ENCODE data around the gene MAPRE3. TPM values are rescaled to one million over a fixed set of nuclear protein-coding genes. Genes with fewer than 3 reads are reported as not detected.

The MAPRE3 gene
- total RNA-seq, 4 donors from 2014 or later = 9.3 to 23.0 (median 13.4) TPM

GRCh38 chr2:27025861-27026851 lies 55.7 kb downstream of the MAPRE3 start:
- Histone ChIP-seq H3K27me3 (no peaks in the 10 kb centered on the region), H3K4me3 (no peak overlapping the region), H3K27ac (replicated peaks in 1 of 4) (no peak overlapping the region), H3K36me3 (peaks cover 8 to 73% (median 65%) of the 10 kb centered on the region in 4 donors), H3K4me1 (peaks cover 0 to 8% (median under 1%) of the 10 kb centered on the region in 4 donors), H3K9me3 (no peaks in the 10 kb centered on the region)
- intact Hi-C loops (cut with DNase I) = no loop called here
- TF ChIP-seq, protein P1, sequence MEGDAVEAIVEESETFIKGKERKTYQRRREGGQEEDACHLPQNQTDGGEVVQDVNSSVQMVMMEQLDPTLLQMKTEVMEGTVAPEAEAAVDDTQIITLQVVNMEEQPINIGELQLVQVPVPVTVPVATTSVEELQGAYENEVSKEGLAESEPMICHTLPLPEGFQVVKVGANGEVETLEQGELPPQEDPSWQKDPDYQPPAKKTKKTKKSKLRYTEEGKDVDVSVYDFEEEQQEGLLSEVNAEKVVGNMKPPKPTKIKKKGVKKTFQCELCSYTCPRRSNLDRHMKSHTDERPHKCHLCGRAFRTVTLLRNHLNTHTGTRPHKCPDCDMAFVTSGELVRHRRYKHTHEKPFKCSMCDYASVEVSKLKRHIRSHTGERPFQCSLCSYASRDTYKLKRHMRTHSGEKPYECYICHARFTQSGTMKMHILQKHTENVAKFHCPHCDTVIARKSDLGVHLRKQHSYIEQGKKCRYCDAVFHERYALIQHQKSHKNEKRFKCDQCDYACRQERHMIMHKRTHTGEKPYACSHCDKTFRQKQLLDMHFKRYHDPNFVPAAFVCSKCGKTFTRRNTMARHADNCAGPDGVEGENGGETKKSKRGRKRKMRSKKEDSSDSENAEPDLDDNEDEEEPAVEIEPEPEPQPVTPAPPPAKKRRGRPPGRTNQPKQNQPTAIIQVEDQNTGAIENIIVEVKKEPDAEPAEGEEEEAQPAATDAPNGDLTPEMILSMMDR (IDR thresholded peaks at IDR 0.05) = no peak
- TF ChIP-seq EP300 (IDR thresholded peaks at IDR 0.05) = no peak
- no peak for TF ChIP-seq POLR2AphosphoS5 (IDR thresholded peaks at IDR 0.05)
- TF ChIP-seq POLR2A (IDR thresholded peaks at IDR 0.05; ENCODE audit: low read depth) = no peak
- WGBS = 83% methylated on average over 16 of the region's 24 CpGs
- no peak for DNase-seq (ENCODE audit: extremely low spot score)

GRCh38 chr2:27027211-27027651 lies 56.8 kb downstream of the MAPRE3 start:
- WGBS = 86% methylated on average over 5 of the region's 10 CpGs
- no peak overlapping the region for H3K4me3 ChIP-seq
- H3K36me3 ChIP-seq = peaks cover 8 to 69% (median 60%) of the 10 kb centered on the region in 4 donors
- no peaks in the 10 kb centered on the region for H3K9me3 ChIP-seq
- H3K27ac ChIP-seq (replicated peaks in 1 of 4) = no peak overlapping the region
- H3K4me1 ChIP-seq = peaks cover 0 to 17% (median 5%) of the 10 kb centered on the region in 4 donors
- H3K27me3 ChIP-seq = no peaks in the 10 kb centered on the region
- intact Hi-C loops (cut with DNase I) = no loop called here
- TF ChIP-seq POLR2A (IDR thresholded peaks at IDR 0.05; ENCODE audit: low read depth) (no peak), EP300 (IDR thresholded peaks at IDR 0.05) (no peak), POLR2AphosphoS5 (IDR thresholded peaks at IDR 0.05) (no peak)
- TF ChIP-seq, protein P1 (IDR thresholded peaks at IDR 0.05) = no peak
- no peak for DNase-seq (ENCODE audit: extremely low spot score)

DNA sequence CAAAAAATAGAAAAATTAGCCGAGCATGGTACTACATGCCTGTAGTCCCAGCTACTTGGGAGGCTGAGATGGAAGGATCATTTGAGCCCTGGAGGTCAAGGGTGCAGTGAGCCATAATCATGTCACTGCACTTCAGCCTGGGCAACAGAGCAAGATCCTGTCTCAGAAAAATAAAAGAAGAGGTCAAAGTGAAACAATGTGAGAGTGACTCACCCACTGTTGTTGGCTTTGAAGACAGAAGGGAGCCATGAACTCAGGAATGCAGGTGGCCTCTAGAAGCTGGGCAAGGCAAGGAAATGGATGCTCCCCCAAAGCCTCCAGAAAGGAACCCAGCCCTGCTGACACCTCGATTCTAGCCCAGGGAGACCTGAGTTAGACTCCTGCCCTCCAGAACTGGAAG lies 58.6 kb downstream of the MAPRE3 start:
- DNase-seq (ENCODE audit: extremely low spot score) = no peak
- Histone ChIP-seq H3K4me3 (no peak overlapping the region), H3K36me3 (peaks cover 0 to 51% (median 43%) of the 10 kb centered on the region in 4 donors), H3K27me3 (no peaks in the 10 kb centered on the region), H3K4me1 (peaks cover 6 to 28% (median 18%) of the 10 kb centered on the region in 4 donors), H3K27ac (replicated peaks in 1 of 4) (no peak overlapping the region), H3K9me3 (no peaks in the 10 kb centered on the region)
- intact Hi-C loops (cut with DNase I) = no loop called here
- 95% methylated on average over 2 of the region's 2 CpGs for WGBS
- TF ChIP-seq POLR2A (IDR thresholded peaks at IDR 0.05; ENCODE audit: low read depth) = no peak
- no peak for TF ChIP-seq POLR2AphosphoS5 (IDR thresholded peaks at IDR 0.05)
- no peak for TF ChIP-seq EP300 (IDR thresholded peaks at IDR 0.05)
- TF ChIP-seq, protein P1 (IDR thresholded peaks at IDR 0.05) = no peak

- intact Hi-C loops (cut with DNase I) = loop anchor here (5.0 kb wide), 1 partner anchor 55 kb away; the partner anchor contains the start of gene KHK
- Histone ChIP-seq H3K27ac (replicated peaks in 1 of 4) (peak within 1 kb of the TSS; percentile 78 to 87 (median 83)), H3K9me3 (no peaks in the 10 kb centered on the region), H3K4me3 (peak within 1 kb of the TSS; percentile 86 to 91 (median 88)), H3K4me1 (peaks cover 15 to 42% (median 34%) of the 10 kb centered on the region in 4 donors), H3K27me3 (no peaks in the 10 kb centered on the region), H3K36me3 (peaks cover 15 to 44% (median 36%) of the 10 kb centered on the region in 4 donors)
- TF ChIP-seq POLR2A (IDR thresholded peaks at IDR 0.05; ENCODE audit: low read depth) (peak; percentile 42), EP300 (IDR thresholded peaks at IDR 0.05) (no peak), POLR2AphosphoS5 (IDR thresholded peaks at IDR 0.05) (peak; percentile 85 to 88)
- TF ChIP-seq, protein P1 (IDR thresholded peaks at IDR 0.05) = peak in 1 of 3 experiments; percentile 20
- 2% methylated on average over 24 of the region's 76 CpGs for WGBS
- peak; percentile 95 for DNase-seq (ENCODE audit: extremely low spot score)
Measured at GRCh38 chr2:27032495-27033252, 62.2 kb downstream of the MAPRE3 start, which contains the start of gene TMEM214. TSS of gene TMEM214 (plus strand) at chr2:27032965. CDS start at chr2:27033016, 51 bp downstream.
